BLaER1 treated with 17β-estradiol and CSF1 and Interleukin-3, amounts not matched to agents 10 nM and 100 nM (cell line): ENCODE data around the gene ADCK2.
"Not testable (repeated sequence)": the region's sequence is repeated elsewhere in the genome, so short reads cannot be mapped to it uniquely, and the experiment has no call there.

Experiments used
- H3K27ac ChIP-seq, 11 experiments: shearing (Covaris generic); formaldehyde crosslinking; 2 replicates each; pipeline ENCODE4 v1.8.1; 2022
- H3K27me3 ChIP-seq, 11 experiments: shearing (Covaris generic); formaldehyde crosslinking; 2 replicates each; pipeline ENCODE4 v1.8.1; 2022
- H3K36me3 ChIP-seq, 11 experiments: shearing (Covaris generic); formaldehyde crosslinking; 2 replicates each; pipeline ENCODE4 v1.8.1; 2022
- H3K4me1 ChIP-seq, 10 experiments: shearing (Covaris generic); formaldehyde crosslinking; 2 replicates each; pipeline ENCODE4 v1.8.1; 2022
- H3K4me2 ChIP-seq, 11 experiments: shearing (Covaris generic); formaldehyde crosslinking; 2 replicates each; pipeline ENCODE4 v1.8.1; 2022
- H3K4me3 ChIP-seq, 10 experiments: shearing (Covaris generic); formaldehyde crosslinking; 2 replicates each; pipeline ENCODE4 v1.8.1; 2022
- H3K9ac ChIP-seq, 11 experiments: shearing (Covaris generic); formaldehyde crosslinking; 2 replicates each; pipeline ENCODE4 v1.8.1; 2022
- H3K9me3 ChIP-seq, 11 experiments: shearing (Covaris generic); formaldehyde crosslinking; replicated peaks in 1 of 11; 2 replicates each; pipeline ENCODE4 v1.8.1; 2022
- H4K20me1 ChIP-seq, 11 experiments: shearing (Covaris generic); formaldehyde crosslinking; 2 replicates each; pipeline ENCODE4 v1.8.1; 2022
- Cebpa-rat ChIP-seq, 11 experiments: shearing (Covaris generic); IDR thresholded peaks; 2 replicates each; pipeline ENCODE4 v1.8.1; 2022

Gene ADCK2

GRCh38 chr7:140674899-140675701 lies 2.4 kb downstream of the ADCK2 start:
- Histone ChIP-seq H3K36me3 (peaks cover 17 to 27% (median 24%) of the 10 kb centered on the region in 11 experiments; a peak in 21 of 22 replicates), H4K20me1 (no peaks in the 10 kb centered on the region), H3K4me1 (peaks cover 43 to 66% (median 54%) of the 10 kb centered on the region in 10 experiments), H3K9me3 (no peaks in the 10 kb centered on the region), H3K27ac (peak overlapping the region; percentile 33 to 80 (median 72); a peak in 21 of 22 replicates), H3K4me3 (peak overlapping the region in 6 of 10 experiments; percentile 15 to 83 (median 48); a peak in 3 of 20 replicates), H3K9ac (peak overlapping the region; percentile 39 to 92 (median 57); a peak in 17 of 22 replicates), H3K4me2 (peak overlapping the region; percentile 75 to 100 (median 96)), H3K27me3 (no peaks in the 10 kb centered on the region)
- no peak for TF ChIP-seq Cebpa-rat (IDR thresholded peaks at IDR 0.05)

DNA sequence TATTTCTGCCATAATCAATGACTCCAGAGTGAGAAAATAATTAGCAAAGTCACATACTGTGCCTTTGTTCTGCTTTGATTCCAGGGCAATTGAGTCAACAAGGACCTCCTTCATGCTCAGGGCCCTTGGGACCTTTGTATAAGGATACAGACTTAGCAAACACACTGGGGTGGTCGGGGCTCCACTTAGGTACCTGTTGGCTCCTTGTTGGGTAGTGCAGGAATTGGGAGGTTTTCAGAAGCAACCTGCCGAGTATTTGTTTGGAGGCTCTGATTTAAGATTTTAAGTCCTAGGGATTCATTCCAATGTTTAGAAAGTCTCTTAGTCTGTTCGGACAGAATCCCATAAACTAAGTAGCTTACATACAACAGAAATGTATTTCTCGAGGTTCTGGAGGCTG lies 3.0 kb downstream of the ADCK2 start:
- H3K36me3 ChIP-seq, result peaks cover 23 to 34% (median 30%) of the 10 kb centered on the region in 11 experiments
- H3K4me2 ChIP-seq, result peak overlapping the region; percentile 75 to 100 (median 96)
- H3K27ac ChIP-seq, result peak overlapping the region; percentile 33 to 80 (median 72); a peak in 21 of 22 replicates
- 0 out of 22 replicates have a peak, but pooled peaks cover 0 to 1% (median 0%) of the 10 kb centered on the region in 11 experiments for H4K20me1 ChIP-seq
- TF ChIP-seq Cebpa-rat (IDR thresholded peaks at IDR 0.05), result no peak
- H3K4me1 ChIP-seq, result peaks cover 43 to 62% (median 53%) of the 10 kb centered on the region in 10 experiments
- H3K4me3 ChIP-seq, result peak overlapping the region in 2 of 10 experiments; percentile 7 to 16; a peak in 2 of 20 replicates
- H3K9ac ChIP-seq, result peak overlapping the region in 10 of 11 experiments; percentile 39 to 92 (median 56); a peak in 18 of 22 replicates
- no peaks in the 10 kb centered on the region for H3K27me3 ChIP-seq
- H3K9me3 ChIP-seq, result no peaks in the 10 kb centered on the region

GRCh38 chr7:140676306-140676705 lies 3.6 kb downstream of the ADCK2 start:
- Histone ChIP-seq H3K4me2 (peak overlapping the region; percentile 75 to 100 (median 96)), H3K9ac (peak overlapping the region in 10 of 11 experiments; percentile 39 to 92 (median 56); a peak in 16 of 22 replicates), H3K4me1 (peaks cover 43 to 57% (median 50%) of the 10 kb centered on the region in 10 experiments), H3K4me3 (peak overlapping the region in 2 of 10 experiments; percentile 16 to 20; a peak in 1 of 20 replicates), H4K20me1 (0 out of 22 replicates have a peak, but pooled peaks cover 0 to 5% (median 0%) of the 10 kb centered on the region in 11 experiments), H3K9me3 (no peaks in the 10 kb centered on the region), H3K27ac (peak overlapping the region; percentile 33 to 80 (median 72); a peak in 21 of 22 replicates), H3K36me3 (peaks cover 27 to 39% (median 35%) of the 10 kb centered on the region in 11 experiments), H3K27me3 (no peaks in the 10 kb centered on the region)
- no peak for TF ChIP-seq Cebpa-rat (IDR thresholded peaks at IDR 0.05)

- Histone ChIP-seq H3K4me3 (0 out of 20 replicates have a peak overlapping the region, but pooled peaks of 1 of the 10 experiments have one; percentile 20), H3K36me3 (peaks cover 28 to 46% (median 41%) of the 10 kb centered on the region in 11 experiments), H3K4me2 (peak overlapping the region; percentile 75 to 100 (median 96)), H3K9ac (peak overlapping the region in 6 of 11 experiments; percentile 28 to 92 (median 46); a peak in 6 of 22 replicates), H3K27ac (peak overlapping the region; percentile 14 to 80 (median 72); a peak in 20 of 22 replicates), H3K4me1 (peaks cover 43 to 55% (median 48%) of the 10 kb centered on the region in 10 experiments)
- H4K20me1 ChIP-seq, H3K27me3 ChIP-seq, H3K9me3 ChIP-seq: not testable (repeated sequence)
Observed at GRCh38 chr7:140676956-140677355, 4.2 kb downstream of the ADCK2 start.

DNA sequence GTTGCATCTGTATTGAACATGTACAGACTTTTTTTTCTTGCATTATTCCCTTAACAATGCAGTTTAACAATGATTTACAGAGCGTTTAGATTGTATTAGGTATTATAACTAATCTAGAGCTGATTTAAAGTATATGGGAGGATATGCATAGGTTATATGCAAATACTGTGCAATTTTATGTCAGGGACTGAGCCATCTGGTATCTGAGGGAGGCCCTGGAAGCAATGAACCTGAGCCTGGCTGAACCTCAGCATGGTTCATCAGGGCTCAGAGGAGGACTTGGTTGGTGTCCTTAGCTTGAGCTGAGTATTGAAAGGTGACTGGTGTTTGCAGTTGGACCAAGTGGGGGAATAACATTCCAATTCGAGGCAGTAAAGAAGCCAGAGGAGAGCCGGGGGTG lies 4.8 kb downstream of the ADCK2 start:
- no peak overlapping the region for H3K4me3 ChIP-seq
- no peaks in the 10 kb centered on the region for H3K9me3 ChIP-seq
- H3K9ac ChIP-seq, result no peak overlapping the region
- H3K4me2 ChIP-seq, result peak overlapping the region in 1 of 11 experiments; percentile 96; a peak in 1 of 22 replicates
- TF ChIP-seq Cebpa-rat (IDR thresholded peaks at IDR 0.05), result no peak
- no peaks in the 10 kb centered on the region for H3K27me3 ChIP-seq
- H3K36me3 ChIP-seq, result peaks cover 31 to 51% (median 46%) of the 10 kb centered on the region in 11 experiments
- H3K4me1 ChIP-seq, result peaks cover 37 to 49% (median 42%) of the 10 kb centered on the region in 10 experiments
- 0 out of 22 replicates have a peak, but pooled peaks cover 0 to 5% (median 0%) of the 10 kb centered on the region in 11 experiments for H4K20me1 ChIP-seq
- no peak overlapping the region for H3K27ac ChIP-seq

DNA sequence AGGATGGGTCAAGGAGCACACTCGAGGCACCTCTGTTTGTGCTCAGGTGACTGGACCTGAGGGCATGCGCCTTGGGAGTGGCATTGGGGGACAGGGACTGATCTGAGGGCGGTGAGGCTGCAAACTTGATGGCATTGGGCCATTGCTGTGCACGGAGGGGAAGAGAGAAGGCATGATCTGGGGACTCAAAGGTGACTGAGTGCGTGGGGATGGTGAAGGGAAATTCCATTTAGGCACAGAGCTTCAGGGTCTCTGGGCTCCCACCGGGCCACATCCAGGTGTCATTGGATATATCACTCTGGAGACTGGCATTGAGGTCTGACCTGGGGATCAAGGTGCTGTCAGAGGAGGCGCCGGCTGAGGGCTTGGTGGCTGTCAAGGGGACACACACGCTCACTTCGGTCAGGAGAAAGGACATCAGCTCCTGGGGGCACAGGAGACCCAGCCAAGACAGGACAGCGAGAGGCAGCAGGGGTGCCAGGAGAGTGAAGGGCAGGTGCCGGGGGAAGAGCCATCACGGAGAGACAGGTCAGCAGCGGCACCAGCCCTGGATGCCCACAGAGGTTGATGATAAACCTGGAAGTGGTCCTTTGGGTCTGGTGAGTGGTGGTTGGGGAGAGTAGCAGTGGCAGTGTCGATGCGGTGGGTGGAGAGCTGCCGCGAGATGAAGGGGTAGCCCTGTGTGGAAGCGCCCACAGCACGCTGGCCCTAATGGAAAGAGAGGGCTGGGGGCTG lies 5.5 kb downstream of the ADCK2 start:
- Histone ChIP-seq H3K36me3 (peaks cover 31 to 59% (median 52%) of the 10 kb centered on the region in 11 experiments), H3K4me1 (peaks cover 37 to 45% (median 40%) of the 10 kb centered on the region in 10 experiments), H3K4me3 (no peak overlapping the region), H3K27me3 (no peaks in the 10 kb centered on the region), H3K9ac (no peak overlapping the region), H3K27ac (no peak overlapping the region; a peak in 1 of 22 replicates), H4K20me1 (0 out of 22 replicates have a peak, but pooled peaks cover 0 to 5% (median 0%) of the 10 kb centered on the region in 11 experiments), H3K4me2 (no peak overlapping the region), H3K9me3 (no peaks in the 10 kb centered on the region)
- TF ChIP-seq Cebpa-rat (IDR thresholded peaks at IDR 0.05), result no peak

DNA sequence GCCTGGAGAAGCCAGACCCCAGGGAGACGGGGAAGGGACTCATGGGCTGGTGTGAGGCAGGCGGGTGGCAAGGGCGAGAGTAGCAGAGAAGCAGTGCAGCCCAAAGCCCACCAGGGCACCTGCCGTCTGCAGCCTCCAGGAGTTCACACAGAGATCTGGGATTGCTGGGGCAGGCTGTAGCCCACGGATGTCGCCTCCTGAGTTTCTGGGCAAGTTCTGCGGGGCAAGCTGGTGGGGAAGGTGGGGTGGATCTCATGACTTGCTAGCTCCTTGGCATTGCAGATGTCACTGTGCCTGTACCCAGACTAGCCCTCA lies 6.0 kb downstream of the ADCK2 start:
- no peaks in the 10 kb centered on the region for H3K27me3 ChIP-seq
- peaks cover 33 to 64% (median 57%) of the 10 kb centered on the region in 11 experiments for H3K36me3 ChIP-seq
- TF ChIP-seq Cebpa-rat (IDR thresholded peaks at IDR 0.05), result no peak

DNA sequence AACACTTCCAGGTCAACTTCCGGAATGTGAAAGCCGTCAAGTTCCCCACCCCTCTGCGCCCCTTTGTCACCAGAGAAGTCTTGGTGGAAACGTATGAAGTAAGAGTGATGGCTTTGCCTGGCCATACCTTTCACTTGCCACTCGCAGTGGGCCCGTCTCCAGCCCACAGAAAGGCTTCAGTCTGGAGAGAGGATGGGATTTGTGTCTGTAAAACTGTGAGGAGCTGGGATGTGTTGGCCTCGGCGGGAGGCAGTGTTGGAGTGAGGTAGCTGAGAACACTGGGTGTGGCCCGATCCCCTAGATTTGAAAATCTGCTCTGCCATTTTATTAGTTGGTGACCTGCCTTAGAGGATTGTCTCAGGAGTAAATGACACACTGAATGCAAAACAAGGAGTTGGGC lies 6.4 kb downstream of the ADCK2 start:
- Histone ChIP-seq H3K4me3 (no peak overlapping the region), H3K27me3 (no peaks in the 10 kb centered on the region), H3K9ac (no peak overlapping the region), H3K4me1 (peaks cover 29 to 36% (median 31%) of the 10 kb centered on the region in 10 experiments), H3K9me3 (no peaks in the 10 kb centered on the region), H3K27ac (no peak overlapping the region), H4K20me1 (0 out of 22 replicates have a peak, but pooled peaks cover 0 to 5% (median 0%) of the 10 kb centered on the region in 11 experiments), H3K36me3 (peaks cover 36 to 68% (median 61%) of the 10 kb centered on the region in 11 experiments), H3K4me2 (no peak overlapping the region)
- TF ChIP-seq Cebpa-rat (IDR thresholded peaks at IDR 0.05), result no peak

More for the DNA sequence above, 6.0 kb downstream of the ADCK2 start:
- Histone ChIP-seq H3K9ac (no peak overlapping the region), H4K20me1 (0 out of 22 replicates have a peak, but pooled peaks cover 0 to 5% (median 0%) of the 10 kb centered on the region in 11 experiments), H3K4me3 (no peak overlapping the region), H3K4me2 (no peak overlapping the region), H3K9me3 (no peaks in the 10 kb centered on the region), H3K27ac (no peak overlapping the region), H3K4me1 (peaks cover 33 to 40% (median 35%) of the 10 kb centered on the region in 10 experiments)
